ENCODE results near the gene PTGER1. TPM values are rescaled to one million over a fixed set of nuclear protein-coding genes. Genes with fewer than 3 reads are reported as not detected.
A peak's percentile ranks its signal among the peaks of the same experiment; 100 is the strongest.

The PTGER1 gene
- total and polyA plus RNA-seq, 2 experiments from 2014 or later: 0.57 TPM; not detected in 1

DNA sequence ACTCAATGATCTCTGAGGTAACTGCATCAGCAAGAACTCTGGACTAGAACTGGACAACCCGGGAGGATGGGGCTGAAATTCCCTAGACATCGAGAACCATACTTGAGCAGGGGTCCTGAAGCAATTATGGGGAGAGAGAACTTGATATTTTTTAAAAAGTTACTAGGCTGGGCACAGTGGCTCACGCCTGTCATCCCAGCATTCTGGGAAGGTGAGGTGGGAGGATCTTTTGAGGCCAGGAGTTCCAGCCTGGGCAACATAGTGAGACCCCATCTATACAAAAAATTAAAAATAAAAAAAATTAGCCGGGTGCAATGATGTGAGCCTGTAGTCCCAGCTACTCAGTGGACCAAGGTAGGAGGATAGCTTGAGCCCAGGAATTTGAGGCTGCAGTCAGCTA is 45.4 kb upstream of the PTGER1 start (continued):
- TF ChIP-seq, protein P1, sequence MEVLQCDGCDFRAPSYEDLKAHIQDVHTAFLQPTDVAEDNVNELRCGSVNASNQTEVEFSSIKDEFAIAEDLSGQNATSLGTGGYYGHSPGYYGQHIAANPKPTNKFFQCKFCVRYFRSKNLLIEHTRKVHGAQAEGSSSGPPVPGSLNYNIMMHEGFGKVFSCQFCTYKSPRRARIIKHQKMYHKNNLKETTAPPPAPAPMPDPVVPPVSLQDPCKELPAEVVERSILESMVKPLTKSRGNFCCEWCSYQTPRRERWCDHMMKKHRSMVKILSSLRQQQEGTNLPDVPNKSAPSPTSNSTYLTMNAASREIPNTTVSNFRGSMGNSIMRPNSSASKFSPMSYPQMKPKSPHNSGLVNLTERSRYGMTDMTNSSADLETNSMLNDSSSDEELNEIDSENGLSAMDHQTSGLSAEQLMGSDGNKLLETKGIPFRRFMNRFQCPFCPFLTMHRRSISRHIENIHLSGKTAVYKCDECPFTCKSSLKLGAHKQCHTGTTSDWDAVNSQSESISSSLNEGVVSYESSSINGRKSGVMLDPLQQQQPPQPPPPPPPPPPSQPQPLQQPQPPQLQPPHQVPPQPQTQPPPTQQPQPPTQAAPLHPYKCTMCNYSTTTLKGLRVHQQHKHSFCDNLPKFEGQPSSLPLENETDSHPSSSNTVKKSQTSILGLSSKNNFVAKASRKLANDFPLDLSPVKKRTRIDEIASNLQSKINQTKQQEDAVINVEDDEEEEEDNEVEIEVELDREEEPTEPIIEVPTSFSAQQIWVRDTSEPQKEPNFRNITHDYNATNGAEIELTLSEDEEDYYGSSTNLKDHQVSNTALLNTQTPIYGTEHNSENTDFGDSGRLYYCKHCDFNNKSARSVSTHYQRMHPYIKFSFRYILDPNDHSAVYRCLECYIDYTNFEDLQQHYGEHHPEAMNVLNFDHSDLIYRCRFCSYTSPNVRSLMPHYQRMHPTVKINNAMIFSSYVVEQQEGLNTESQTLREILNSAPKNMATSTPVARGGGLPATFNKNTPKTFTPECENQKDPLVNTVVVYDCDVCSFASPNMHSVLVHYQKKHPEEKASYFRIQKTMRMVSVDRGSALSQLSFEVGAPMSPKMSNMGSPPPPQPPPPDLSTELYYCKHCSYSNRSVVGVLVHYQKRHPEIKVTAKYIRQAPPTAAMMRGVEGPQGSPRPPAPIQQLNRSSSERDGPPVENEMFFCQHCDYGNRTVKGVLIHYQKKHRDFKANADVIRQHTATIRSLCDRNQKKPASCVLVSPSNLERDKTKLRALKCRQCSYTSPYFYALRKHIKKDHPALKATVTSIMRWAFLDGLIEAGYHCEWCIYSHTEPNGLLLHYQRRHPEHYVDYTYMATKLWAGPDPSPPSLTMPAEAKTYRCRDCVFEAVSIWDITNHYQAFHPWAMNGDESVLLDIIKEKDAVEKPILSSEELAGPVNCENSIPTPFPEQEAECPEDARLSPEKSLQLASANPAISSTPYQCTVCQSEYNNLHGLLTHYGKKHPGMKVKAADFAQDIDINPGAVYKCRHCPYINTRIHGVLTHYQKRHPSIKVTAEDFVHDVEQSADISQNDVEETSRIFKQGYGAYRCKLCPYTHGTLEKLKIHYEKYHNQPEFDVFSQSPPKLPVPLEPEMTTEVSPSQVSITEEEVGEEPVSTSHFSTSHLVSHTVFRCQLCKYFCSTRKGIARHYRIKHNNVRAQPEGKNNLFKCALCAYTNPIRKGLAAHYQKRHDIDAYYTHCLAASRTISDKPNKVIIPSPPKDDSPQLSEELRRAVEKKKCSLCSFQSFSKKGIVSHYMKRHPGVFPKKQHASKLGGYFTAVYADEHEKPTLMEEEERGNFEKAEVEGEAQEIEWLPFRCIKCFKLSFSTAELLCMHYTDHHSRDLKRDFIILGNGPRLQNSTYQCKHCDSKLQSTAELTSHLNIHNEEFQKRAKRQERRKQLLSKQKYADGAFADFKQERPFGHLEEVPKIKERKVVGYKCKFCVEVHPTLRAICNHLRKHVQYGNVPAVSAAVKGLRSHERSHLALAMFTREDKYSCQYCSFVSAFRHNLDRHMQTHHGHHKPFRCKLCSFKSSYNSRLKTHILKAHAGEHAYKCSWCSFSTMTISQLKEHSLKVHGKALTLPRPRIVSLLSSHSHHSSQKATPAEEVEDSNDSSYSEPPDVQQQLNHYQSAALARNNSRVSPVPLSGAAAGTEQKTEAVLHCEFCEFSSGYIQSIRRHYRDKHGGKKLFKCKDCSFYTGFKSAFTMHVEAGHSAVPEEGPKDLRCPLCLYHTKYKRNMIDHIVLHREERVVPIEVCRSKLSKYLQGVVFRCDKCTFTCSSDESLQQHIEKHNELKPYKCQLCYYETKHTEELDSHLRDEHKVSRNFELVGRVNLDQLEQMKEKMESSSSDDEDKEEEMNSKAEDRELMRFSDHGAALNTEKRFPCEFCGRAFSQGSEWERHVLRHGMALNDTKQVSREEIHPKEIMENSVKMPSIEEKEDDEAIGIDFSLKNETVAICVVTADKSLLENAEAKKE (CRISPR knock-in tag; IDR thresholded peaks at IDR 0.05): no peak
- TF ChIP-seq ZNF114 (CRISPR knock-in tag; IDR thresholded peaks at IDR 0.05): no peak

DNA sequence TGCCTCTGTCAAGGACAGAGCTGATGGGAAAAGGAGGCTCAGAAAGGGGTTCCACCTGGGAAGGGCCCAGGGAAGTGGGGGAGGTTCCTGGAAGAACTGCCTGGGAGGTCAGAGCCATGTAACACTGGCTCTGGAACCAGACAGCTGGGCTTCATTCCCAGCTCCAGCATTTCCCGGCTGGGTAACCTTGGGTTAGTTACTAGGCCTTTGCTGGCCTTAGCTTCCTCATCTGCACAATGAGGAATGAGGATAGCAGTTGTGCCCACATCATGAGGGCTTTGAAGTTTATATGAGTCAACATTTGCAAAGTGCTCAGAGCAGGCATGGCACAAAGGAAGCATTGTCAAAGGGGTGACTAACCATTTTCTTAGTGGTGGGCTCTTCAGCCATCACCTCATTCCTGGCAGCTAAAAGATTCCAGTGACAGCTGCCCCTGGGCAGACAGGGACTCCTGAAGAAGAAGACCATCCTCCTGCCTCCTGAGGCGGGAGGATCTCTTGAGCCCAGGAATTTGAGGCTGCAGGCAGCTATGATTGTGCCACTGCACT is 44.8 kb upstream of the PTGER1 start:
- Histone ChIP-seq H3K9me2 (ENCODE audit: insufficient read depth) (no peaks in the 10 kb centered on the region), H2AFZ (no peak overlapping the region; the same call in 1 of the 2 replicates), H3K4me1 (ENCODE audit: insufficient read depth) (peaks cover 11% of the 10 kb centered on the region; the same call in 1 of the 2 replicates), H3K79me2 (replicated peaks; ENCODE audit: insufficient read depth) (peaks cover 31% of the 10 kb centered on the region), H4K20me1 (replicated peaks; ENCODE audit: insufficient read depth) (peaks cover 18% of the 10 kb centered on the region; the same call in 1 of the 2 replicates), H3K36me3 (ENCODE audit: insufficient read depth) (peaks cover 3% of the 10 kb centered on the region; the same call in 1 of the 2 replicates), H3K4me3 (no peak overlapping the region), H3K27me3 (ENCODE audit: insufficient read depth) (no peaks in the 10 kb centered on the region), H3K27ac (ENCODE audit: low read depth) (0 out of 2 replicates have a peak overlapping the region, but pooled peaks have one; percentile 50), H3K4me2 (no peak overlapping the region), H3F3A (replicated peaks; ENCODE audit: low read depth) (peaks cover 18% of the 10 kb centered on the region)
- peaks cover 15% of the 10 kb centered on the region for H3K27me3 Mint-ChIP-seq (ENCODE audit: insufficient read depth, low read depth, poor library complexity)
- no peaks in the 10 kb centered on the region; the same call in 2 of the 3 replicates for H3K9me3 Mint-ChIP-seq
- peak overlapping the region; percentile 52; the same call in 2 of the 3 replicates for H3K4me3 Mint-ChIP-seq
- no peak for ATAC-seq
- no peak overlapping the region for H3K27ac Mint-ChIP-seq
- H3K36me3 Mint-ChIP-seq (ENCODE audit: low read depth): peaks cover 25% of the 10 kb centered on the region
- H3K4me1 Mint-ChIP-seq: peaks cover 26% of the 10 kb centered on the region
- DNase-seq (ENCODE audit: low spot score): no peak
- TF ChIP-seq ZNF331 (CRISPR knock-in tag; IDR thresholded peaks at IDR 0.05; ENCODE audit: low read depth) (no peak), STAT1 (IDR thresholded peaks at IDR 0.05; ENCODE audit: unreplicated experiment) (no peak), ZNF114 (CRISPR knock-in tag; IDR thresholded peaks at IDR 0.05) (no peak), EZH2phosphoT487 (IDR thresholded peaks at IDR 0.05; ENCODE audit: unreplicated experiment) (no peak), CREB1 (CRISPR knock-in tag; IDR thresholded peaks at IDR 0.05; ENCODE audit: low read depth) (no peak), JUNB (IDR thresholded peaks at IDR 0.05; ENCODE audit: unreplicated experiment) (no peak), POLR2AphosphoS5 (IDR thresholded peaks at IDR 0.05; ENCODE audit: low read depth) (no peak)
- TF ChIP-seq, protein P2, sequence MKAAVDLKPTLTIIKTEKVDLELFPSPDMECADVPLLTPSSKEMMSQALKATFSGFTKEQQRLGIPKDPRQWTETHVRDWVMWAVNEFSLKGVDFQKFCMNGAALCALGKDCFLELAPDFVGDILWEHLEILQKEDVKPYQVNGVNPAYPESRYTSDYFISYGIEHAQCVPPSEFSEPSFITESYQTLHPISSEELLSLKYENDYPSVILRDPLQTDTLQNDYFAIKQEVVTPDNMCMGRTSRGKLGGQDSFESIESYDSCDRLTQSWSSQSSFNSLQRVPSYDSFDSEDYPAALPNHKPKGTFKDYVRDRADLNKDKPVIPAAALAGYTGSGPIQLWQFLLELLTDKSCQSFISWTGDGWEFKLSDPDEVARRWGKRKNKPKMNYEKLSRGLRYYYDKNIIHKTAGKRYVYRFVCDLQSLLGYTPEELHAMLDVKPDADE (IDR thresholded peaks at IDR 0.05): no peak

Data from GM23338 (cell line).